ENCODE measurements around the gene RPL39. TPM values are rescaled to one million over a fixed set of nuclear protein-coding genes. Genes with fewer than 3 reads are reported as not detected.
A peak's percentile ranks its signal among the peaks of the same experiment; 100 is the strongest.
"Not testable (repeated sequence)": the region's sequence is repeated elsewhere in the genome, so short reads cannot be mapped to it uniquely, and the experiment has no call there.

Gene RPL39
- total and polyA plus RNA-seq, 2 donors (not counting 1 experiment from before 2014, with no cell fraction given), result 2,034 to 3,799 TPM

- Histone ChIP-seq H3K79me2 (ENCODE audit: control insufficient read depth, insufficient read depth, low read length) (no peaks in the 10 kb centered on the region), H3K9ac (ENCODE audit: insufficient read depth, low read length) (no peak overlapping the region), H3K4me1 (ENCODE audit: control insufficient read depth, extremely low read depth, insufficient read depth, low read length) (no peaks in the 10 kb centered on the region), H4K20me1 (ENCODE audit: control insufficient read depth, extremely low read depth, insufficient read depth, low read length) (no peaks in the 10 kb centered on the region), H3K9me3 (ENCODE audit: control insufficient read depth, insufficient read depth, low read depth, low read length) (no peaks in the 10 kb centered on the region), H3K36me3 (ENCODE audit: control insufficient read depth, insufficient read depth, low read length) (no peaks in the 10 kb centered on the region), H3K27ac (ENCODE audit: insufficient read depth, low read length) (no peak overlapping the region), H3K4me2 (ENCODE audit: extremely low read depth, insufficient read depth, low read length) (no peak overlapping the region), H3K27me3 (ENCODE audit: control insufficient read depth, insufficient read depth, low read length) (no peaks in the 10 kb centered on the region), H2AFZ (ENCODE audit: low read length) (no peak overlapping the region), H3K4me3 (replicated peaks in 1 of 4; ENCODE audit: control extremely low read depth in 1 of 4, insufficient read depth in 1 of 4, low read depth in 3 of 4, low read length in 4 of 4) (no peak overlapping the region)
- no peak for TF ChIP-seq EZH2 (IDR thresholded peaks at IDR 0.05; ENCODE audit: low read length, missing control alignments)
- no peak for TF ChIP-seq CTCF (conservative IDR thresholded peaks at IDR 0.05 in 1 of 2, IDR thresholded peaks at IDR 0.05 in 1 of 2; ENCODE audit: low read depth in 1 of 2, low read length in 2 of 2)
- DNase-seq (ENCODE audit: low read depth in 2 of 2), result no peak
Measured at GRCh38 chrX:119816300-119816699, 24.9 kb upstream of the RPL39 start.

GRCh38 chrX:119809185-119809666 lies 17.8 kb upstream of the RPL39 start:
- H3K4me3 ChIP-seq (replicated peaks in 1 of 4; ENCODE audit: control extremely low read depth in 1 of 4, insufficient read depth in 1 of 4, low read depth in 3 of 4, low read length in 4 of 4), result no peak overlapping the region
- TF ChIP-seq CTCF (conservative IDR thresholded peaks at IDR 0.05 in 1 of 2, IDR thresholded peaks at IDR 0.05 in 1 of 2; ENCODE audit: low read depth in 1 of 2, low read length in 2 of 2), result no peak
- TF ChIP-seq EZH2 (IDR thresholded peaks at IDR 0.05; ENCODE audit: low read length, missing control alignments), result no peak
- H3K4me2 ChIP-seq (ENCODE audit: extremely low read depth, insufficient read depth, low read length), result no peak overlapping the region
- no peak overlapping the region for H2AFZ ChIP-seq (ENCODE audit: low read length)
- H3K4me1 ChIP-seq (ENCODE audit: control insufficient read depth, extremely low read depth, insufficient read depth, low read length), result no peaks in the 10 kb centered on the region
- no peak overlapping the region for H3K27ac ChIP-seq (ENCODE audit: insufficient read depth, low read length)
- H3K9ac ChIP-seq (ENCODE audit: insufficient read depth, low read length), result no peak overlapping the region
- H3K9me3 ChIP-seq (ENCODE audit: control insufficient read depth, insufficient read depth, low read depth, low read length), result no peaks in the 10 kb centered on the region
- no peaks in the 10 kb centered on the region for H3K36me3 ChIP-seq (ENCODE audit: control insufficient read depth, insufficient read depth, low read length)
- H3K27me3 ChIP-seq (ENCODE audit: control insufficient read depth, insufficient read depth, low read length), result no peaks in the 10 kb centered on the region
- peak; percentile 3 to 42 for DNase-seq (ENCODE audit: low read depth in 2 of 2)
- no peaks in the 10 kb centered on the region for H4K20me1 ChIP-seq (ENCODE audit: control insufficient read depth, extremely low read depth, insufficient read depth, low read length)
- H3K79me2 ChIP-seq (ENCODE audit: control insufficient read depth, insufficient read depth, low read length), result no peaks in the 10 kb centered on the region

GRCh38 chrX:119808461-119808860 lies 17.0 kb upstream of the RPL39 start:
- not testable (repeated sequence) for H3K9ac ChIP-seq (ENCODE audit: insufficient read depth, low read length); H2AFZ ChIP-seq (ENCODE audit: low read length); H3K27me3 ChIP-seq (ENCODE audit: control insufficient read depth, insufficient read depth, low read length); H3K4me2 ChIP-seq (ENCODE audit: extremely low read depth, insufficient read depth, low read length); H3K27ac ChIP-seq (ENCODE audit: insufficient read depth, low read length); DNase-seq (ENCODE audit: low read depth in 2 of 2); H4K20me1 ChIP-seq (ENCODE audit: control insufficient read depth, extremely low read depth, insufficient read depth, low read length); H3K4me1 ChIP-seq (ENCODE audit: control insufficient read depth, extremely low read depth, insufficient read depth, low read length); H3K79me2 ChIP-seq (ENCODE audit: control insufficient read depth, insufficient read depth, low read length); H3K36me3 ChIP-seq (ENCODE audit: control insufficient read depth, insufficient read depth, low read length); H3K4me3 ChIP-seq (replicated peaks in 1 of 4; ENCODE audit: control extremely low read depth in 1 of 4, insufficient read depth in 1 of 4, low read depth in 3 of 4, low read length in 4 of 4); H3K9me3 ChIP-seq (ENCODE audit: control insufficient read depth, insufficient read depth, low read depth, low read length)
